ENCODE measurements around the gene COG5. TPM values are rescaled to one million over a fixed set of nuclear protein-coding genes. Genes with fewer than 3 reads are reported as not detected.

The COG5 gene
- 8.0 to 15.2 TPM (median 10.0 TPM) in 5 replicates for total RNA-seq (2022; extraction: Qiagen RNA extraction)

DNA sequence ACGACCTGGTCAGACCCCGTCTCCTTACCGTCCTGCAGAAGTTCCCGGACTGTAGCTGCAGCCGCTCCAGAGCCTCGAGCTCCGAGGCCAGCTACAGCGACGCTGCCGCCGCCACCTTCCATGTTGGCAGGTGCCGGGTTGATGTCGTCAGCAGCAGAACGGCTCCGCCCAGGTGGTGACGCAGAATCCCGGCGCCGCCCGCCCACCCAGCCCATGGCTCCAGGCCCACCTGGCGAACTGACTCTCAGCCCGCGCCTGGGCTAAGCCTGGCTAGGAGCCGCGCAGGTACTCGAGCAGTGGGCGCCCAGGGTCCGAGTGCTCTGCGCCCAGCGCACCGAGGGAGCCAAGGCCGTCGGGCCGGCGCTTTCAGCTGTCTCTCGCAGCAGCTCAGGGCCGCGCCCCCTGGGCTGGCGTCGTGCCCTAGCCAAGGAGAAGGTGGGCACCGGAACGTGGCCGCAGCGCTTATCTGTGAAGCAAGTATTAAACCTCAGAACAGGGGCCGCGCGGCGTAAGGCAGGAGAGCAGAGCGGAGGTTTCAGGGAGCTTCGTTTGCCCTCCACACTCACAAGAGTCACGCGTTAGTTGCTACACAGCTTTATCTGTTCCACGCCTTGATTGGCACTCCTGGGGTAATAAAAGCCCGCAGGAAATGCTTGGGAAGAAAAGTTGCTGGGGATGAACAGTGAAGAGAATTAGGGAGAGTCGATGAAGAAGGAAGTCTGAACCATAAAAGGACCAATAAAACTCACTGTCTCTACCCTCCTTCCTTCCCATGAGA, at the start of gene COG5, which contains the start of gene DUS4L:
COG5 (minus strand) TSS at position 146 of the 778 bp plus-strand sequence; CDS start at position 122, 24 bp downstream.
DUS4L (plus strand) TSS at position 197 of the 778 bp plus-strand sequence. CDS start 3,100 bp downstream, outside the sequence.

DNA sequence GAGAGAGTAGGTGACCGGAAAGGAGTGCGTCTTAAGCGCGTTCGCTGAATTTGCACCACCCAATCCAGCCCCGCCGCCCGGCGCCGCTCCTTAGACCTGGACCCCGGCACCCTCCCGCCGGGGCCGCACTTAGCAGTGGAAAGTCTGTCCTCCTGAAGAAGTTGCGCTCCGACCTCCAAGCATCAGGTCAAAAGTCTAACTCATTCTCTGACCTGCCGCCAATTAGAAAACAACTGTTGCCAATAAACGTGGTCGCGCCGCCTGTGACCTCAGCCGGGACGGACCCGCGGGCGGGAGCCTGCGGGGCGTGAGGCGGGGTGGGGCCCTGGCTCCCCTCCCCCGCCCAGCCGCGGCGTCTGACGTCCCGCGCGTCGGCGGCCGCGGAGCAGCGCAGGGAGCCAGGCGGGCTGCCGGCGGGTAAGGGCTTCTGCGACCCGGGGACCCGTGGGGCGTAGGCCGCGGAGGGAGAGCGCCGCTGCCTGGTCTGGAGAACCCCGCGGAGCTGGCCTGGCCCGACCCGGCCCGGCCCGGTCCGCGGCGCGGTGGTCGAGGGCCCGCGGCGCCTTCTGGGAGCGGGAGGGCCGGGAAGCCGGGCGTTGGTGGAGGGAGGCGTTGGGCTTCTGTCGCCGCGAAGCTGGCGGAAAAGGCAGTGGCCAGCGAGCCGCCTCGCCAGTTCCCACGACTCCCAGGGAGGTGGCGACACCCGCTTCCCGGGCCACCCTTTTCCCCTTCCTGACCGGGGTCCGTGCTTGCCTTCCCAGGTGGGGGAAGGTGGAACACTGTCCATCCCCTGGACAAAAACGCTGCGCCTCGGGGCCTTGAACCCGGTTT, 16.4 kb upstream of the COG5 start, which contains the start of gene BCAP29:
BCAP29 (plus strand) TSS at position 362 of the 831 bp plus-strand sequence. CDS start 527 bp downstream, outside the sequence.

DNA sequence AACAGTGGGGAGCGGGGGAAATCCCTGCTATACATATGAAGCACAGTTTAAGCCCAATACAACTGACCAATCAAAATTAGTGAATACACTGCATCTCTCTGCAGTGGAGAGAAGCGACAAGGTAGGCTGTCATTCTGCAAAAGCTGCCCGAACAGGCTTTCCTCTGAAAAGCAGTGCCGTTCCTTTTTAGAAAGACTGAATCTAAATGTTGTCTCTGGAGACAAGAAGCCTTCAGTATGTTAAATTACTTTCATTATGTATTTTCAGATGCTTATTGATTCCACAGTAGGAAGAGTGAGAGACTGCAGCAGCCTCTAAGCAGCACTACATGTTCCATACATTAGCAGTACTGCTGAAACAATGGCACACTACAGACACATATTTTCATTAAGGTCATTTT, 93.8 kb downstream of the COG5 start, which contains the start of gene GPR22:
GPR22 (plus strand) TSS at position 129 of the 400 bp plus-strand sequence. CDS start 4,004 bp downstream, outside the sequence.

DNA sequence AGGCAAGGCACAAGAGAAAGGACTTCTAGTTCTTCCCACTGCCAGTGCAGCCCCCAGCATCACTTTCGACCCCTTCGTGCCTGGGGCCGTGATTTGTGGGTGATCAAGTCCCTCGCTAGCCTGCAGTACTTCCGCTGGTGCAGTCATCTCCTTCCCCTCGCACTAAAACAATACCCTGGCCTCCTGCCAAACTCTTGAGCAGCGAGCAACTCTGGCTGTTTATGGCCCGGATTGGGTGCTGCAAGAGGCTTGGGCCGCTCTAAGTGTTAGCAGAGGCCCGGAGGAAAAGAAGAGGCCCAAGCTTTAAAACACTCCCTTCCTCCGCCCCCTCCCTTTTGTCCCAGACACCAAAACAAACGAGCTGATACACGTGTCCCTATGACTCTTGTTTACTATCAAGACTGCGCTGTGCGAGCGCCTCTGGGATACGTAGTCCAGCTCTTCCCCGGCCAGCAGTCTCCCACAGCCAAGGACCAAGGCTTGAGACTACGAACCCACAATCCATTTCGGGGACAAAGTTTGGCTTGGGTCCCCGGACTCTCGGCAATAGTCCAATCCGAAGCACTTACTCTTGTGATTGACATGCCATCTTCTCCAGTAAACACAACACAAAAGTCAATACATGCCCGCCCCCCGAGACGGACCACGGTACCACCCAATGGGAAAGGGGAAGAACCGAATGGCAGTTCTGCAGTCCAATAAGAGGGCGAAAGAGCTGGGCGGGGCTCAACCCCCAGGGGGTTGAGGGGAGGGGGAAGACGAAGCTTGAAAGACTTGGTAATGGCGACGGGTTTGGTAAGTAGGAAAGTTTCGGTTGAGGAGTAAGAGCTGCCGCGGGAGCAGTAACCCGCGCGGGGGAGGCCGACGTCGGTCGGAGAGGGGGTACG, 395.2 kb downstream of the COG5 start, which contains the start of gene HBP1:
HBP1 (plus strand) TSS at position 771 of the 887 bp plus-strand sequence. CDS start 10,891 bp downstream, outside the sequence.

Other genes with a start within 250 kb of the COG5 start
- not detected in 5 replicates for gene GPR22, start 93.9 kb downstream of the COG5 start, total RNA-seq (2022; extraction: Qiagen RNA extraction)
- gene DUS4L, start 51 bp upstream of the COG5 start, total RNA-seq (2022; extraction: Qiagen RNA extraction): 8.3 to 11.3 TPM (median 11.1 TPM) in 5 replicates
- 32.0 to 56.9 TPM (median 36.6 TPM) in 5 replicates for gene BCAP29, start 16.3 kb upstream of the COG5 start, total RNA-seq (2022; extraction: Qiagen RNA extraction)
- 0.09 to 0.14 TPM (median 0.10 TPM) in 5 replicates for gene SLC26A4, start 96.9 kb upstream of the COG5 start, total RNA-seq (2022; extraction: Qiagen RNA extraction)
- gene CBLL1, start 180.2 kb upstream of the COG5 start, total RNA-seq (2022; extraction: Qiagen RNA extraction): 28.2 to 55.7 TPM (median 30.1 TPM) in 5 replicates
- not detected in 5 replicates for gene SLC26A3, start 239.3 kb upstream of the COG5 start, total RNA-seq (2022; extraction: Qiagen RNA extraction)

All from A549 treated with Hydrocortisone at 1 μM for 4 hours (cell line).